Thyroid gland (tissue), 4 donors: ENCODE data around the gene SLC29A3.

Experiments
- CTCF ChIP-seq, 6 experiments: fragments of 200-600 bp in 3 of 6; fragments of 450-650 bp in 3 of 6; sonication (generic) in 3 of 6; IDR thresholded peaks; one replicate each; pipeline ENCODE4 v1.5.1; 2016 to 2019; ENCODE audit warnings: antibody characterized with exemption in 6 of 6, mild to moderate bottlenecking in 2 of 6, inconsistent platforms in 1 of 6, moderate library complexity in 1 of 6
- POLR2A ChIP-seq, 2 donors: fragments of 450-650 bp; IDR thresholded peaks; one replicate each; pipeline ENCODE4 v1.6.1; 2017; ENCODE audit warnings: antibody characterized with exemption in 2 of 2, mild to moderate bottlenecking in 2 of 2, moderate library complexity in 1 of 2

GRCh38 chr10:71355886-71356285 is 36.8 kb downstream of the SLC29A3 start:
- TF ChIP-seq POLR2A (IDR thresholded peaks at IDR 0.05), result no peak
- TF ChIP-seq CTCF (IDR thresholded peaks at IDR 0.05), result no peak
